IMR-90 (cell line): ENCODE measurements around the gene MSMP. TPM values are rescaled to one million over a fixed set of nuclear protein-coding genes. Genes with fewer than 3 reads are reported as not detected.

Experiments
- ATAC-seq: fragments of 200-7000 bp; cut with Tn5 transposase; 2 replicates; pipeline ENCODE4 v1.9.1; 2020; ENCODE audit warnings: low read depth, mild to moderate bottlenecking, moderate library complexity
- BruUV-seq: library from RNA; stranded (reverse); fragments of 400-500 nt; replicated peaks from 2 replicates; lab custom pipeline; 2021; lab: Mats Ljungman, UMichigan
- CTCF ChIA-PET: fragments of 300-600 bp; formaldehyde crosslinking; extraction: SDS; loops from one replicate; lab custom pipeline; 2021; ENCODE audit warnings: antibody characterized with exemption; lab: Yijun Ruan, JAX
- POLR2A ChIA-PET: fragments of 300-600 bp; sonication (Branson Sonifier 250); formaldehyde crosslinking; loops from one replicate; lab custom pipeline; 2022; ENCODE audit warnings: antibody characterized with exemption; ENCODE audit not compliant: unreplicated experiment; lab: Charles Lee
- DNase-seq: peaks from one replicate; pipeline ENCODE4 v3.0.0; 2013
- H2AFZ ChIP-seq: replicated peaks from 2 replicates; pipeline ENCODE3; 2013; ENCODE audit warnings: low read length, mild to moderate bottlenecking; ENCODE audit not compliant: poor library complexity
- H2AK5ac ChIP-seq: 2 replicates; pipeline ENCODE4 v1.6.1; 2013; ENCODE audit warnings: low read depth, low read length, inconsistent platforms
- H2AK9ac ChIP-seq: replicated peaks from 2 replicates; pipeline ENCODE3; 2013; ENCODE audit warnings: mild to moderate bottlenecking, low read depth, low read length, moderate library complexity; ENCODE audit not compliant: poor library complexity
- H2BK120ac ChIP-seq: 2 replicates; pipeline ENCODE4 v1.6.1; 2013; ENCODE audit warnings: low read depth, low read length, inconsistent platforms
- H2BK15ac ChIP-seq: 3 replicates; pipeline ENCODE4 v1.6.1; 2013; ENCODE audit warnings: low read depth, low read length, inconsistent platforms
- H2BK20ac ChIP-seq: 2 replicates; pipeline ENCODE4 v1.6.1; 2013; ENCODE audit warnings: low read depth, mild to moderate bottlenecking, inconsistent platforms, low read length, moderate library complexity
- H2BK5ac ChIP-seq: 2 replicates; pipeline ENCODE4 v1.6.1; 2013; ENCODE audit warnings: mild to moderate bottlenecking, low read depth, low read length, inconsistent platforms; ENCODE audit not compliant: poor library complexity, severe bottlenecking
- H3K14ac ChIP-seq: replicated peaks from 2 replicates; pipeline ENCODE4 v1.6.1; 2013; ENCODE audit warnings: low read depth, low read length, inconsistent platforms
- H3K18ac ChIP-seq: 2 replicates; pipeline ENCODE4 v1.6.1; 2013; ENCODE audit warnings: low read depth, low read length, control low read depth
- H3K23ac ChIP-seq: 2 replicates; pipeline ENCODE4 v1.6.1; 2013; ENCODE audit warnings: low read depth, low read length, inconsistent platforms
- H3K27ac ChIP-seq: 2 replicates; pipeline ENCODE4 v1.5.1; 2013; ENCODE audit warnings: mild to moderate bottlenecking, control low read depth, low read length; ENCODE audit not compliant: insufficient read depth
- H3K27me3 ChIP-seq: 2 replicates; pipeline ENCODE4 v1.6.1; 2013; ENCODE audit warnings: low read length; ENCODE audit not compliant: control insufficient read depth, insufficient read depth
- H3K36me3 ChIP-seq: 2 replicates; pipeline ENCODE4 v1.6.1; 2013; ENCODE audit warnings: low read length, mixed read lengths; ENCODE audit not compliant: control insufficient read depth, insufficient read depth
- H3K4ac ChIP-seq: 2 replicates; pipeline ENCODE4 v1.6.1; 2013; ENCODE audit warnings: low read depth, low read length, inconsistent platforms
- H3K4me1 ChIP-seq: 2 replicates; pipeline ENCODE4 v1.6.1; 2013; ENCODE audit warnings: low read length, mixed read lengths; ENCODE audit not compliant: control insufficient read depth, insufficient read depth
- H3K4me2 ChIP-seq: 2 replicates; pipeline ENCODE4 v1.6.1; 2013; ENCODE audit warnings: low read depth, mild to moderate bottlenecking, control low read depth, low read length, moderate library complexity
- H3K4me3 ChIP-seq: 2 replicates; pipeline ENCODE4 v1.5.1; 2013; ENCODE audit warnings: low read depth, mild to moderate bottlenecking, control low read depth, low read length, moderate library complexity; ENCODE audit not compliant: insufficient read depth
- H3K56ac ChIP-seq: 2 replicates; pipeline ENCODE4 v1.6.1; 2013; ENCODE audit warnings: low read length, inconsistent platforms; ENCODE audit not compliant: insufficient read depth; ENCODE audit errors: extremely low read depth
- H3K79me1 ChIP-seq, 2 experiments: 2 replicates each; pipeline ENCODE4 v1.6.1; 2013; ENCODE audit warnings: low read length in 2 of 2, inconsistent platforms in 1 of 2, low read depth in 1 of 2
- H3K9ac ChIP-seq: 2 replicates; pipeline ENCODE4 v1.6.1; 2013; ENCODE audit warnings: low read depth, low read length, control low read depth
- H3K9me1 ChIP-seq: 2 replicates; pipeline ENCODE4 v1.6.1; 2013; ENCODE audit warnings: low read length, inconsistent platforms; ENCODE audit not compliant: insufficient read depth
- H3K9me3 ChIP-seq: 2 replicates; pipeline ENCODE4 v1.6.1; 2013; ENCODE audit warnings: low read length; ENCODE audit not compliant: control insufficient read depth, insufficient read depth
- H4K20me1 ChIP-seq: 2 replicates; pipeline ENCODE4 v1.6.1; 2013; ENCODE audit warnings: low read length, inconsistent platforms; ENCODE audit not compliant: insufficient read depth
- H4K5ac ChIP-seq: 2 replicates; pipeline ENCODE4 v1.6.1; 2013; ENCODE audit warnings: mild to moderate bottlenecking, low read depth, low read length, control low read depth
- H4K8ac ChIP-seq, 2 experiments: 2 replicates each; pipeline ENCODE4 v1.6.1; 2013; ENCODE audit warnings: low read depth in 2 of 2, low read length in 2 of 2, control low read depth in 1 of 2, inconsistent platforms in 1 of 2
- H4K91ac ChIP-seq: 2 replicates; pipeline ENCODE4 v1.6.1; 2013; ENCODE audit warnings: low read depth, low read length, inconsistent platforms; ENCODE audit not compliant: insufficient read depth
- CTCF ChIP-seq: conservative IDR thresholded peaks from 2 replicates; pipeline ENCODE4 v1.5.1; 2012; ENCODE audit warnings: mild to moderate bottlenecking, low read depth, low read length, improper control_type of control experiment
- FOS ChIP-seq: fragments of 150-350 bp; IDR thresholded peaks from 2 replicates; pipeline ENCODE4 v1.6.1; 2016; ENCODE audit warnings: low read depth, low read length
- MAZ ChIP-seq: IDR thresholded peaks from 2 replicates; pipeline ENCODE4 v1.6.1; 2012; ENCODE audit warnings: low read depth, mild to moderate bottlenecking, low read length, improper control_type of control experiment, moderate library complexity, borderline replicate concordance
- WGBS, 2 experiments: methylation state at CpG; one replicate each; pipeline versions ENCODE4 v1.1.5 to v1.1.7; 2013; ENCODE audit warnings: missing lambda C conversion rate in 2 of 2; ENCODE audit not compliant: insufficient read length in 1 of 2; ENCODE audit errors: extremely low coverage in 2 of 2; 5-methylcytosine and 5-hydroxymethylcytosine counted together
- dilution Hi-C: fragments of 300-500 bp; cut with HindIII; formaldehyde crosslinking; loops from one replicate; pipeline ENCODE4 v1.14.3; 2018; ENCODE audit warnings: low sequenced_read_pairs; ENCODE audit not compliant: unreplicated experiment
- in situ Hi-C: fragments of 300-500 bp; cut with MboI; formaldehyde crosslinking; loops from 3 replicates; pipeline ENCODE4 v1.14.3; 2019; ENCODE audit warnings: low sequenced_read_pairs, inconsistent platforms, mixed read lengths
- intact Hi-C: fragments of 100-400 bp; cut with micrococcal nuclease; formaldehyde crosslinking; loops from 2 replicates; pipeline ENCODE4 v1.10.0; 2022
- polyA plus RNA-seq, 3 experiments: library from polyadenylated mRNA; depleted of rRNA; stranded (reverse); fragments of >200 nt; gene quantifications; 2 replicates each; pipeline ENCODE4 v1.2.3, GENCODE V29; 2012; ENCODE audit warnings: low replicate concordance in 1 of 3
- total RNA-seq: library from RNA; depleted of rRNA; stranded (reverse); fragments of >200 nt; gene quantifications from 2 replicates; pipeline ENCODE4 v1.2.3, GENCODE V29; 2012

The MSMP gene
- total and polyA plus RNA-seq, 2 of the 4 experiments (the other 2 are of a cell fraction), result not detected

- H2AFZ ChIP-seq, result peak overlapping the region; percentile 90
- H3K4me2 ChIP-seq, result peak overlapping the region; percentile 93
- POLR2A ChIA-PET, result interaction anchor here (0.5 to 1.4 kb wide), 3 partner anchors 42 to 229 kb away, joined by 3 to 4 read pairs (median 4); partner anchors contain the start of gene ARHGEF39
- peaks cover 36% of the 10 kb centered on the region for H4K20me1 ChIP-seq
- H3K27ac ChIP-seq, result peak overlapping the region; percentile 75
- H4K91ac ChIP-seq, result peak overlapping the region; percentile 61
- H3K4ac ChIP-seq, result peak overlapping the region; percentile 81
- no peak overlapping the region for H2BK20ac ChIP-seq
- H3K4me3 ChIP-seq, result peak overlapping the region; percentile 99
- 0 out of 3 replicates have a peak overlapping the region, but pooled peaks have one; percentile 13 for H2BK15ac ChIP-seq
- CTCF ChIA-PET, result interaction anchor here (0.9 to 1.6 kb wide), 3 partner anchors 58 to 75 kb away, joined by 3 to 5 read pairs (median 5); partner anchors contain the start of genes CCDC107 and RMRP
- no peaks in the 10 kb centered on the region for H3K9me3 ChIP-seq
- peak overlapping the region; percentile 97 for H2AK9ac ChIP-seq
- peak overlapping the region; percentile 45 to 67; a peak in 3 of 4 replicates for H4K8ac ChIP-seq
- no peaks in the 10 kb centered on the region for H3K27me3 ChIP-seq
- dilution Hi-C loops (no loop called here), intact Hi-C loops (no loop called here), in situ Hi-C loops (no loop called here)
- TF ChIP-seq MAZ (peak; percentile 88), CTCF (peak; percentile 18; the same call in 1 of the 2 replicates), FOS (no peak)
- BruUV-seq, result TSS peak; percentile 80
- H3K9me1 ChIP-seq, result no peaks in the 10 kb centered on the region
- no peak for ATAC-seq
- H3K56ac ChIP-seq, result peak overlapping the region; percentile 81
- DNase-seq, result peak; percentile 75
- peak overlapping the region; percentile 91 for H3K23ac ChIP-seq
- peaks cover 24% of the 10 kb centered on the region for H3K36me3 ChIP-seq
- peak overlapping the region; percentile 54 for H2AK5ac ChIP-seq
- peak overlapping the region; percentile 24; the same call in 1 of the 2 replicates for H2BK120ac ChIP-seq
- H2BK5ac ChIP-seq, result peak overlapping the region; percentile 55
- H3K18ac ChIP-seq, result peak overlapping the region; percentile 15; the same call in 1 of the 2 replicates
- H3K14ac ChIP-seq, result peak overlapping the region; percentile 92
- peaks cover 21 to 75% of the 10 kb centered on the region in 2 experiments for H3K79me1 ChIP-seq
- H3K4me1 ChIP-seq, result peaks cover 12% of the 10 kb centered on the region
- H3K9ac ChIP-seq, result peak overlapping the region; percentile 83
- 0% methylated on average over 1 of the region's 14 CpGs; no CpG with 5 or more reads in 1 of the 2 experiments for WGBS, 2 experiments
- peak overlapping the region; percentile 23; the same call in 1 of the 2 replicates for H4K5ac ChIP-seq
These were observed 21.1 kb downstream of the MSMP start for GRCh38 chr9:35732800-35733541.
